CD4-positive, CD25-positive, alpha-beta regulatory T cell (primary cell): ENCODE measurements around the gene DRC7. TPM values are rescaled to one million over a fixed set of nuclear protein-coding genes. Genes with fewer than 3 reads are reported as not detected.

Experiments
- ATAC-seq, 2 donors: fragments of 150-1000 bp; cut with Tn5 transposase; one replicate each; pipeline ENCODE4 v1.10.0; 2021; ENCODE audit warnings: low read depth in 2 of 2, moderate number of reproducible peaks in 2 of 2, moderate library complexity in 1 of 2
- DNase-seq, 3 donors: peaks; one replicate each; pipeline versions ENCODE4 v3.0.0 to v3.0.0-alpha.2; 2012 to 2022; ENCODE audit warnings: mixed read lengths in 1 of 3
- H3K27ac ChIP-seq: one replicate; pipeline ENCODE4 v1.7.0; 2013; ENCODE audit warnings: mild to moderate bottlenecking, low read length; ENCODE audit not compliant: insufficient read depth, poor library complexity, severe bottlenecking
- H3K27me3 ChIP-seq: one replicate; pipeline ENCODE4 v1.7.0; 2013; ENCODE audit warnings: low read length; ENCODE audit not compliant: control insufficient read depth, insufficient read depth
- H3K36me3 ChIP-seq: one replicate; pipeline ENCODE4 v1.7.0; 2013; ENCODE audit warnings: mild to moderate bottlenecking, low read length, moderate library complexity; ENCODE audit not compliant: control insufficient read depth, insufficient read depth
- H3K4me1 ChIP-seq: 2 replicates; pipeline ENCODE4 v1.7.0; 2013; ENCODE audit warnings: mild to moderate bottlenecking, low read length; ENCODE audit not compliant: insufficient read depth, control insufficient read depth, poor library complexity, severe bottlenecking
- H3K4me3 ChIP-seq: one replicate; pipeline ENCODE4 v1.7.0; 2013; ENCODE audit warnings: low read depth, mild to moderate bottlenecking, low read length, moderate library complexity
- H3K9me3 ChIP-seq, 2 experiments: 1 replicate in 1 of 2; 2 replicates in 1 of 2; pipeline ENCODE4 v1.7.0; 2013; ENCODE audit warnings: low read length in 2 of 2, mild to moderate bottlenecking in 1 of 2, moderate library complexity in 1 of 2; ENCODE audit not compliant: control insufficient read depth in 2 of 2
- H3K27ac Mint-ChIP-seq, 3 donors: one replicate each; pipeline ENCODE4 v1.8.0; 2020 to 2022; ENCODE audit warnings: mild to moderate bottlenecking in 3 of 3, mixed read lengths in 3 of 3, moderate library complexity in 2 of 3
- H3K27me3 Mint-ChIP-seq: one replicate; pipeline ENCODE4 v1.8.0; 2022; ENCODE audit warnings: mild to moderate bottlenecking, mixed read lengths
- H3K36me3 Mint-ChIP-seq: one replicate; pipeline ENCODE4 v1.8.0; 2020; ENCODE audit warnings: mixed read lengths
- H3K4me1 Mint-ChIP-seq, 4 donors: one replicate each; pipeline ENCODE4 v1.8.0; 2020 to 2022; ENCODE audit warnings: mixed read lengths in 4 of 4, mild to moderate bottlenecking in 1 of 4
- H3K4me3 Mint-ChIP-seq, 4 donors: one replicate each; pipeline ENCODE4 v1.8.0; 2020 to 2022; ENCODE audit warnings: mild to moderate bottlenecking in 4 of 4, mixed read lengths in 4 of 4, moderate library complexity in 3 of 4
- H3K9me3 Mint-ChIP-seq, 7 donors: one replicate each; pipeline ENCODE4 v1.8.0; 2020 to 2022; ENCODE audit warnings: mixed read lengths in 7 of 7, mild to moderate bottlenecking in 3 of 7, moderate library complexity in 2 of 7
- polyA plus RNA-seq, 4 donors: library from polyadenylated mRNA; unstranded; fragments of 300-500 nt; fragmentation: Illumina TruSeq; gene quantifications; one replicate each; pipeline ENCODE4 v1.2.3, GENCODE V29; 2021
- total RNA-seq: library from RNA; stranded (reverse); gene quantifications from one replicate; pipeline ENCODE4 v1.2.3, GENCODE V29; 2022

The DRC7 gene
- total and polyA plus RNA-seq, 5 donors from 2014 or later, result not detected

DNA sequence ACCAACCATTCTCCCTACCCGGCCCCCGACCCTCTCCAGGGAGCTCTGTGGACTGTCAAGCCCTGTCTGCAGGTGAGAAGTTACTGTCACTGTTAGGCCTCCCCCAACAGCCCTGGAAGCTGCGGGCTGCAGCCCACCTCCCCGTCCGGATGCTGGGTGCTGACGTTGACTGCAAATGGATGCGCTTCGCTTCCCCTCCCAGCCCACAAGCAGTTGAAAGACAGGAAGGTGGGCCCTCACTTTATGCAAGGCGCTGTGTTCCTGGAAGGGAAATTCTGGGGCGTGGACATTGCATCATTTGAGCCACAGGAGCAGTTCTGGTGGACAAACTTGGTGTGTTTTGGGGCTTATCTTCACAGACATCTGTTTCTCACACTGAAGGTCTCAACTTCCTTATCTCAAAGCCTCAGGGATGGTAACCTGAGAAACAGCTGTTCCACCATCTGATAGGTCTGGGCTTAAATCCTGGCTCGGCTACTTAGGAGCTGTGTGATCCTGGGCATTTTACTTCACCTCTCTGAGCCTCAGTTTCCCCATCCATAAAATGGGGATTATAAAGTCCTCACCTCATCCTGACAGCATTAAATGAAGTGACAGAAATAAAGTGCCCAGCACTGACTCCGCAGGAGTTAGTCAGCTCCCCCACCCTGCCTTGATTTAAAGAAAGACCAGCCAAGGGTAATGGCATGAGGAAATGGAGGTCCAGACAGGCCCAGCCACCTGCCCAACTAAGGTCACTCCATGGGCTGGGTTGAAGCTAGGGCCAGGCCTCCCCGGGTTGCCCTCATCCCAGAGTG is 4.6 kb upstream of the DRC7 start:
- Mint-ChIP-seq H3K27me3 (peaks cover 4% of the 10 kb centered on the region), H3K27ac (peak overlapping the region in 2 of 3 donors; percentile 33 to 60), H3K4me1 (peaks cover 0 to 17% (median 4%) of the 10 kb centered on the region in 4 donors), H3K9me3 (peaks cover 0 to 2% (median 0%) of the 10 kb centered on the region in 7 donors), H3K4me3 (no peak overlapping the region), H3K36me3 (no peaks in the 10 kb centered on the region)
- no peak overlapping the region for H3K4me3 ChIP-seq
- H3K4me1 ChIP-seq, result peaks cover 7% of the 10 kb centered on the region
- H3K9me3 ChIP-seq, result no peaks in the 10 kb centered on the region
- no peak overlapping the region for H3K27ac ChIP-seq
- peak in 2 of 3 donors; percentile 1 to 61 for DNase-seq
- H3K36me3 ChIP-seq, result no peaks in the 10 kb centered on the region
- no peaks in the 10 kb centered on the region for H3K27me3 ChIP-seq
- peak; percentile 32 to 44 for ATAC-seq

- Mint-ChIP-seq H3K4me1 (peaks cover 0 to 20% (median 4%) of the 10 kb centered on the region in 4 donors), H3K9me3 (peaks cover 0 to 2% (median 0%) of the 10 kb centered on the region in 7 donors), H3K27ac (no peak overlapping the region), H3K27me3 (peaks cover 11% of the 10 kb centered on the region), H3K4me3 (no peak overlapping the region), H3K36me3 (no peaks in the 10 kb centered on the region)
- no peak for DNase-seq
- H3K27ac ChIP-seq, result no peak overlapping the region
- ATAC-seq, result no peak
- H3K36me3 ChIP-seq, result no peaks in the 10 kb centered on the region
- no peaks in the 10 kb centered on the region for H3K9me3 ChIP-seq
- no peak overlapping the region for H3K4me3 ChIP-seq
- peaks cover 7% of the 10 kb centered on the region for H3K4me1 ChIP-seq
- no peaks in the 10 kb centered on the region for H3K27me3 ChIP-seq
Observed at GRCh38 chr16:57690782-57691471, 3.7 kb upstream of the DRC7 start.

DNA sequence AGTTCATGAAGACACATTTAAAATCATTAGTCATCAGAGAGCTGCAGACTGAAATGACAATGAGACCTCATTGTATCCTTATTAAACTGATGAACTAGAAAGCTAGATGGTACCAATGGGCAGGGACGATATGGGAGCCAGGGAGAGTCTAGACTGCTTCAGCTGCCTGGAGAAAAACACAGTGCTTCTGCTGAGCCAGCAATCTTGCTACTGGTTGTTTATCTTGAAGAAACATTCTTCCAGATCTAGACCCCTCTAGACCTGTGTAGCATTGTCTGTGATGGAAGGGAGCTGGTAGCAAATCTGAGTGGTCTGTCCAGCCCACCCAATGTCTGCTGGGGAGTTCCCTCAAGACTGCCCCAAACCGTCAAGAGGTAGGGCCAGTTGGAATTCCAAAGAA is 2.0 kb upstream of the DRC7 start:
- H3K4me1 Mint-ChIP-seq, result peaks cover 0 to 20% (median 4%) of the 10 kb centered on the region in 4 donors
- no peak overlapping the region for H3K4me3 Mint-ChIP-seq
- no peak overlapping the region for H3K27ac ChIP-seq
- no peak overlapping the region for H3K27ac Mint-ChIP-seq
- ATAC-seq, result no peak
- no peak for DNase-seq
- no peaks in the 10 kb centered on the region for H3K36me3 Mint-ChIP-seq
- H3K36me3 ChIP-seq, result no peaks in the 10 kb centered on the region
- H3K4me1 ChIP-seq, result peaks cover 7% of the 10 kb centered on the region
- peaks cover 0 to 2% (median 0%) of the 10 kb centered on the region in 7 donors for H3K9me3 Mint-ChIP-seq
- no peaks in the 10 kb centered on the region for H3K9me3 ChIP-seq
- H3K27me3 Mint-ChIP-seq, result peaks cover 11% of the 10 kb centered on the region
- no peak overlapping the region for H3K4me3 ChIP-seq
- no peaks in the 10 kb centered on the region for H3K27me3 ChIP-seq

GRCh38 chr16:57693550-57693949 is 1.1 kb upstream of the DRC7 start:
- no peaks in the 10 kb centered on the region for H3K27me3 ChIP-seq
- H3K4me1 ChIP-seq, result peaks cover 7% of the 10 kb centered on the region
- H3K4me3 ChIP-seq, result no peak overlapping the region
- H3K9me3 ChIP-seq, result no peaks in the 10 kb centered on the region
- Mint-ChIP-seq H3K4me1 (peaks cover 0 to 20% (median 1%) of the 10 kb centered on the region in 4 donors), H3K36me3 (no peaks in the 10 kb centered on the region), H3K9me3 (peaks cover 0 to 2% (median 0%) of the 10 kb centered on the region in 7 donors), H3K4me3 (no peak overlapping the region), H3K27ac (no peak overlapping the region), H3K27me3 (peaks cover 11% of the 10 kb centered on the region)
- H3K36me3 ChIP-seq, result no peaks in the 10 kb centered on the region
- DNase-seq (no peak), ATAC-seq (no peak)
- H3K27ac ChIP-seq, result no peak overlapping the region

GRCh38 chr16:57694231-57694724 is 328 bp upstream of the DRC7 start:
- Mint-ChIP-seq H3K27ac (no peak overlapping the region), H3K27me3 (peaks cover 11% of the 10 kb centered on the region), H3K36me3 (no peaks in the 10 kb centered on the region), H3K9me3 (peaks cover 0 to under 1% (median 0%) of the 10 kb centered on the region in 7 donors), H3K4me3 (no peak overlapping the region), H3K4me1 (peaks cover 0 to 17% (median 1%) of the 10 kb centered on the region in 4 donors)
- Histone ChIP-seq H3K36me3 (no peaks in the 10 kb centered on the region), H3K4me3 (no peak overlapping the region), H3K9me3 (no peaks in the 10 kb centered on the region), H3K27me3 (no peaks in the 10 kb centered on the region), H3K4me1 (peaks cover 7% of the 10 kb centered on the region), H3K27ac (no peak overlapping the region)
- ATAC-seq (no peak), DNase-seq (no peak)

DNA sequence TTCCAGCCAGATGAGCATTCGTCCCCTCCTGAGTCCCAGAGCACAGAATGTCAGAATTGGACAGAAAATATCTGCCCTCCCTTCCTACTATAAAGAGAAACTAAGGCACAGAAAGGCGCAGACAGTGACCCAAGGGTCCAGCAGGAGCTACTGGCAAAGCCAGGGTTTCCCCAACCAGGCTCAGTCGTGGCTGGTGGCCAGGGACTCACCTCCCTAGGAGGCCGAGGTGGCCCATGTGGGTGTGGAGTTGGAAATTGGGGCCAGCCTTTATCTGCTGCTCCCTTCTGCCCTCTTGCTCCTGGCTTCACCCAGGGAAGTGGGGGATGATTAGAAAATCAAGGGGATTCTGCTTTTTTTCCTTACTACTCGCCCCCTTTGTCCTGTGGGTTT is 1.1 kb downstream of the DRC7 start:
- Histone ChIP-seq H3K27me3 (no peaks in the 10 kb centered on the region), H3K36me3 (no peaks in the 10 kb centered on the region), H3K4me3 (no peak overlapping the region), H3K27ac (no peak overlapping the region), H3K9me3 (no peaks in the 10 kb centered on the region), H3K4me1 (no peaks in the 10 kb centered on the region)
- peaks cover 11% of the 10 kb centered on the region for H3K27me3 Mint-ChIP-seq
- DNase-seq (no peak), ATAC-seq (no peak)
- H3K27ac Mint-ChIP-seq, result no peak overlapping the region
- H3K9me3 Mint-ChIP-seq, result no peaks in the 10 kb centered on the region
- H3K36me3 Mint-ChIP-seq, result no peaks in the 10 kb centered on the region
- peaks cover 0 to 8% (median 1%) of the 10 kb centered on the region in 4 donors for H3K4me1 Mint-ChIP-seq
- H3K4me3 Mint-ChIP-seq, result no peak overlapping the region

- H3K27me3 Mint-ChIP-seq, result peaks cover 11% of the 10 kb centered on the region
- no peak overlapping the region for H3K27ac ChIP-seq
- H3K4me1 Mint-ChIP-seq, result peaks cover 0 to 8% (median 1%) of the 10 kb centered on the region in 4 donors
- H3K36me3 Mint-ChIP-seq, result no peaks in the 10 kb centered on the region
- no peaks in the 10 kb centered on the region for H3K27me3 ChIP-seq
- no peaks in the 10 kb centered on the region for H3K9me3 ChIP-seq
- H3K4me1 ChIP-seq, result no peaks in the 10 kb centered on the region
- no peak for DNase-seq
- ATAC-seq, result no peak
- H3K4me3 Mint-ChIP-seq, result no peak overlapping the region
- no peak overlapping the region for H3K27ac Mint-ChIP-seq
- no peaks in the 10 kb centered on the region for H3K36me3 ChIP-seq
- H3K9me3 Mint-ChIP-seq, result no peaks in the 10 kb centered on the region
- H3K4me3 ChIP-seq, result no peak overlapping the region
Observed at GRCh38 chr16:57696240-57696639, 1.6 kb downstream of the DRC7 start.
